Measurements from ENCODE around the gene DNAJB6.

GRCh38 chr7:157318015-157318706 is 18.6 kb upstream of the DNAJB6 start:
- no peak for TF ChIP-seq USF2 (CRISPR knock-in tag; IDR thresholded peaks at IDR 0.05)
- no peak for TF ChIP-seq SP1 (CRISPR knock-in tag; conservative IDR thresholded peaks at IDR 0.05)
- no peak for TF ChIP-seq CTCF (IDR thresholded peaks at IDR 0.05)
- TF ChIP-seq FOXJ3 (CRISPR knock-in tag; IDR thresholded peaks at IDR 0.05; ENCODE audit: borderline replicate concordance): no peak
- no peak for TF ChIP-seq CREB1 (CRISPR knock-in tag; IDR thresholded peaks at IDR 0.05)
- TF ChIP-seq ZBTB43 (CRISPR knock-in tag; IDR thresholded peaks at IDR 0.05): no peak
- no peak for TF ChIP-seq NFYB (CRISPR knock-in tag; conservative IDR thresholded peaks at IDR 0.05; ENCODE audit: low read depth)
- TF ChIP-seq NR2C2 (CRISPR knock-in tag; IDR thresholded peaks at IDR 0.05): no peak
- TF ChIP-seq STAT6 (CRISPR knock-in tag; conservative IDR thresholded peaks at IDR 0.05; ENCODE audit: low read depth): no peak
- no peak for TF ChIP-seq FOXP1 (CRISPR knock-in tag; IDR thresholded peaks at IDR 0.05; ENCODE audit: borderline replicate concordance)
- no peak for TF ChIP-seq ATF3 (CRISPR knock-in tag; conservative IDR thresholded peaks at IDR 0.05)

All from WTC11 (cell line).